HepG2 (cell line): ENCODE measurements around the gene ERBB4. TPM values are rescaled to one million over a fixed set of nuclear protein-coding genes. Genes with fewer than 3 reads are reported as not detected.

Source experiments
- ATAC-seq: fragments of 200-7000 bp; cut with Tn5 transposase; 3 replicates; pipeline ENCODE4 v1.9.1; 2020; ENCODE audit warnings: mild to moderate bottlenecking, moderate library complexity
- BruUV-seq: library from RNA; stranded (reverse); fragments of 400-500 nt; replicated peaks from 2 replicates; lab custom pipeline; 2021; lab: Mats Ljungman, UMichigan
- CTCF ChIA-PET: fragments of 300-600 bp; formaldehyde crosslinking; extraction: SDS; loops from one replicate; lab custom pipeline; 2021; ENCODE audit warnings: low total read pairs, inconsistent platforms, low intra/inter-chr PET ratio; lab: Yijun Ruan, JAX
- POLR2A ChIA-PET: fragments of 350-600 bp; sonication (Branson Sonifier 250); formaldehyde crosslinking; loops from one replicate; lab custom pipeline; 2020; ENCODE audit warnings: antibody characterized with exemption, inconsistent platforms; lab: Yijun Ruan, JAX
- DNase-seq: peaks from one replicate; pipeline ENCODE4 v3.0.0-alpha.2; 2015; ENCODE audit warnings: low spot score
- FAIRE-seq: peaks from 3 replicates; lab custom pipeline; 2011; peaks lifted over from hg19 to GRCh38; lab: Jason Lieb, UNC
- H2AFZ ChIP-seq: one replicate; pipeline ENCODE4 v1.6.1; 2011; ENCODE audit warnings: low read length, inconsistent platforms
- H3K27ac ChIP-seq: fragments of 300-600 bp; 3 replicates; pipeline ENCODE4 v1.8.0; 2011; ENCODE audit warnings: mixed run types, mild to moderate bottlenecking, mixed read lengths, low read length, inconsistent platforms; ENCODE audit not compliant: insufficient read depth; ENCODE audit errors: extremely low read length
- H3K27me3 ChIP-seq, 2 experiments: fragments of 200-600 bp in 1 of 2; 2 replicates in 1 of 2; 3 replicates in 1 of 2; pipeline versions ENCODE4 v1.6.0 to v1.8.0; 2011; ENCODE audit warnings: low read length in 2 of 2, mild to moderate bottlenecking in 2 of 2, moderate library complexity in 2 of 2, inconsistent platforms in 1 of 2; ENCODE audit not compliant: insufficient read depth in 2 of 2, control insufficient read depth in 1 of 2
- H3K36me3 ChIP-seq, 2 experiments: fragments of 200-600 bp in 1 of 2; replicated peaks in 1 of 2; 2 replicates in 1 of 2; 3 replicates in 1 of 2; pipeline versions ENCODE4 v1.5.1 to v1.8.0; 2011; ENCODE audit warnings: low read length in 2 of 2, inconsistent platforms in 1 of 2; ENCODE audit not compliant: insufficient read depth in 2 of 2, control insufficient read depth in 1 of 2
- H3K4me1 ChIP-seq: 2 replicates; pipeline ENCODE4 v1.5.1; 2012; ENCODE audit warnings: low read length, inconsistent platforms; ENCODE audit not compliant: insufficient read depth
- H3K4me2 ChIP-seq: 2 replicates; pipeline ENCODE4 v1.6.0; 2011; ENCODE audit warnings: low read depth, low read length, inconsistent platforms
- H3K4me3 ChIP-seq, 3 experiments: fragments of 200-600 bp in 1 of 3; sonication (generic), shearing (Covaris generic) in 1 of 3; replicated peaks in 1 of 3; 2 replicates each; pipeline ENCODE4 v1.5.1; 2011 to 2016; ENCODE audit warnings: low read length in 3 of 3, inconsistent platforms in 2 of 3, low read depth in 2 of 3, mild to moderate bottlenecking in 2 of 3, control low read depth in 1 of 3, mixed read lengths in 1 of 3; ENCODE audit not compliant: insufficient read depth in 1 of 3
- H3K79me2 ChIP-seq: one replicate; pipeline ENCODE4 v1.6.1; 2011; ENCODE audit warnings: low read length, inconsistent platforms; ENCODE audit not compliant: insufficient read depth
- H3K9ac ChIP-seq: 2 replicates; pipeline ENCODE4 v1.6.0; 2011; ENCODE audit warnings: mild to moderate bottlenecking, low read depth, low read length, inconsistent platforms; ENCODE audit not compliant: insufficient read depth
- H3K9me3 ChIP-seq: 2 replicates; pipeline ENCODE4 v1.5.1; 2012; ENCODE audit warnings: mild to moderate bottlenecking, low read length
- H4K20me1 ChIP-seq: 2 replicates; pipeline ENCODE4 v1.6.0; 2011; ENCODE audit warnings: inconsistent platforms, mild to moderate bottlenecking, low read length, moderate library complexity; ENCODE audit not compliant: insufficient read depth
- DNMT3B ChIP-seq: conservative IDR thresholded peaks from 2 replicates; pipeline ENCODE4 v1.6.1; 2016; ENCODE audit warnings: missing biosample characterization, control low read depth
- ELF4 ChIP-seq: sonication (generic); formaldehyde crosslinking; IDR thresholded peaks from 2 replicates; pipeline ENCODE4 v1.5.0; 2020; ENCODE audit warnings: missing genetic modification reagents, mild to moderate bottlenecking, moderate library complexity, borderline replicate concordance
- GFI1 ChIP-seq: sonication (generic); formaldehyde crosslinking; IDR thresholded peaks from 2 replicates; pipeline ENCODE4 v1.5.0; 2020; ENCODE audit warnings: missing genetic modification reagents, mild to moderate bottlenecking, borderline replicate concordance
- MYC ChIP-seq: sonication (generic); formaldehyde crosslinking; IDR thresholded peaks from 2 replicates; pipeline ENCODE4 v1.9.0; 2021; ENCODE audit warnings: missing genetic modification reagents, borderline replicate concordance
- PHB2 ChIP-seq: fragments of 450-650 bp; IDR thresholded peaks from 2 replicates; pipeline ENCODE4 v1.6.1; 2018; ENCODE audit not compliant: partially characterized antibody
- ZNF136 ChIP-seq: sonication (generic); formaldehyde crosslinking; IDR thresholded peaks from 2 replicates; pipeline ENCODE4 v1.8.1; 2022; ENCODE audit warnings: low read depth, mild to moderate bottlenecking, moderate library complexity, missing genetic modification reagents
- ZNF441 ChIP-seq: sonication (generic); formaldehyde crosslinking; IDR thresholded peaks from 2 replicates; pipeline ENCODE4 v1.7.0; 2021; ENCODE audit warnings: missing genetic modification reagents, borderline replicate concordance
- WGBS: methylation state at CpG from one replicate; pipeline ENCODE4 v1.1.6; 2017; ENCODE audit warnings: low lambda C conversion rate; 5-methylcytosine and 5-hydroxymethylcytosine counted together
- in situ Hi-C: cut with HindIII; loops from 2 replicates; pipeline ENCODE4 v1.10.0; 2017; ENCODE audit warnings: low pct_unique_long_range_greater_than_20kb; ENCODE audit not compliant: extremely low pct_ligation_motif_present
- intact Hi-C: fragments of 100-400 bp; cut with micrococcal nuclease; formaldehyde crosslinking; loops from one replicate; pipeline ENCODE4 v1.10.0; 2022; ENCODE audit not compliant: unreplicated experiment
- polyA plus RNA-seq, 8 experiments: library from polyadenylated mRNA; depleted of rRNA in 3 of 8; stranded (reverse) in 7 of 8; unstranded in 1 of 8; fragments of >200 nt; fragmentation: Illumina TruSeq in 4 of 8; extraction: Trizol in 4 of 8; gene quantifications; 2 replicates each; pipeline versions ENCODE4 v1.2.1 to v1.2.3, GENCODE V29; 2011 to 2016; ENCODE audit warnings: low read depth in 4 of 8, missing spikeins in 1 of 8, mixed read lengths in 1 of 8; ENCODE audit not compliant: insufficient read depth in 1 of 8
- total RNA-seq, 5 experiments: library from RNA; depleted of rRNA; stranded (reverse); fragments of >200 nt; fragmentation: Illumina TruSeq; extraction: Trizol; gene quantifications; 2 replicates each; pipeline ENCODE4 v1.2.3, GENCODE V29; 2016; ENCODE audit warnings: low read depth in 1 of 5
- TF ChIP-seq, protein P1 (sequence below): sonication (generic); formaldehyde crosslinking; IDR thresholded peaks from 2 replicates; pipeline ENCODE4 v1.4.0; 2020; ENCODE audit warnings: missing genetic modification reagents, borderline replicate concordance
- TF ChIP-seq, protein P2 (sequence below): sonication (generic); formaldehyde crosslinking; IDR thresholded peaks from 2 replicates; pipeline ENCODE4 v1.5.0; 2020; ENCODE audit warnings: missing genetic modification reagents
- TF ChIP-seq, protein P3 (sequence below): IDR thresholded peaks from 2 replicates; pipeline ENCODE4 v1.6.1; 2016; ENCODE audit warnings: missing biosample characterization, missing genetic modification reagents, low read depth
- TF ChIP-seq, protein P4 (sequence below): sonication (generic); formaldehyde crosslinking; IDR thresholded peaks from 2 replicates; pipeline ENCODE4 v1.5.1; 2020; ENCODE audit warnings: mild to moderate bottlenecking, moderate library complexity, missing genetic modification reagents

Gene ERBB4
- total and polyA plus RNA-seq, 2 of the 13 experiments (the other 11 are each of a cell fraction or from before 2014, with no cell fraction given), result not detected

DNA sequence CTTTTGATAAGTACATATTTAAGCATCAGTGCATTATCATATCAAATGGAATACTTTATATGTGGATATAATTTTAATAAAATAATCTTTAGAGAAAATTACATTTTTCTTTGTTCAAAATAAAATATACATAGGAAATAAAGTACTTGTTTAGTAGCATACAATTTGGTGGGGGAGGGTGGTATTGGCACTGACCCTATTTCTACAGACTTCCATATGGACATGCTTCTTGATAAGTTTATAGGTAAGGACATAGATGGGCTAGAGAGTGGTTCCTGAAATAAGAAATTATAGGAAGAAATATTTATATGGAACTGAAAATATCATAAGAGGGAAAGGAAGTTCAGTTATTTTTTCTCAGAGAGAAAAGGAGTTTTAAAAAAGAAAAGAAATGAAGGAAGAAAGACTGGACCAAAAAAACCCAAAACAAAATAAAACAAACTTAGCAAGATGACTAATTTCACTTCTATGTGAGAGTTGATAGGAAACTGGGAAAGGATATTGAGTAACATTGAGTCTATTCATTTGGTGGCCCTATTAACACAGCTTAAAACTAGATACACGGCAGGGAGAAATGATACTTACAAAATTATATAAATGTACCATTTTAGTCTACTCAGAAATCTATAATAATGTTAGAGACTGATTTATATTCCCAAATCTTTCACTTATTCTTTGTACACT, 505.9 kb downstream of the ERBB4 start:
- H3K9me3 ChIP-seq, result no peaks in the 10 kb centered on the region
- intact Hi-C loops, result no loop called here
- H3K4me1 ChIP-seq, result no peaks in the 10 kb centered on the region
- 0% methylated on average over 1 of the region's 1 CpG for WGBS
- H4K20me1 ChIP-seq, result no peaks in the 10 kb centered on the region
- H3K4me3 ChIP-seq, result no peak overlapping the region
- H3K27me3 ChIP-seq, result no peaks in the 10 kb centered on the region
- no peak overlapping the region for H3K4me2 ChIP-seq
- DNase-seq (no peak), FAIRE-seq (no peak), ATAC-seq (no peak)
- ChIA-PET POLR2A (no interaction called here), CTCF (no interaction called here)
- H3K79me2 ChIP-seq, result no peaks in the 10 kb centered on the region
- no peak overlapping the region for H3K27ac ChIP-seq
- in situ Hi-C loops, result no loop called here
- H3K36me3 ChIP-seq, result no peaks in the 10 kb centered on the region
- H3K9ac ChIP-seq, result no peak overlapping the region
- no peak overlapping the region for H2AFZ ChIP-seq
- TF ChIP-seq ELF4 (no peak), MYC (CRISPR knock-in tag) (no peak), DNMT3B (no peak), ZNF136 (CRISPR knock-in tag) (no peak)
- BruUV-seq, result no TSS peak

DNA sequence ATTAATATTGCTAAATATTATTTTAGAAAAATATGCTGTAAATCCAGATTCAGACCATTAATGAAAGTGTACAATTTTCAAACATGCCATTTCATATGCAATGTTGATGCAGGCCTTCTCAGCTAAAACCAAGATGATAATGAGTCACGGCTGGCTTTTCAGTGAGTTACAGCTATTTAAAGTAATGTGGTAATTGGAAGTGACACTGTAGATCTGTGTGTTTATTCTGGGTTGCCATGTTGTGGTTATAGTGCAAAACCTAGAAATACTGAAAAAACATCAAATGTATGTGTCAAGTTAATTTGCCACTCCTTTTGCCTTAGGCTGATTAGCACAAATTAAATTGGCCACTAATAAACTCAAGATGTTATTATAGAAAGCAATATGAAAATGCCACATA, 506.6 kb downstream of the ERBB4 start:
- POLR2A ChIA-PET, result no interaction called here

More for the DNA sequence above, 506.6 kb downstream of the ERBB4 start:
- H3K79me2 ChIP-seq, result no peaks in the 10 kb centered on the region
- BruUV-seq, result no TSS peak
- TF ChIP-seq ZNF441 (CRISPR knock-in tag) (no peak), PHB2 (no peak), GFI1 (CRISPR knock-in tag) (no peak)
- TF ChIP-seq, protein P1, sequence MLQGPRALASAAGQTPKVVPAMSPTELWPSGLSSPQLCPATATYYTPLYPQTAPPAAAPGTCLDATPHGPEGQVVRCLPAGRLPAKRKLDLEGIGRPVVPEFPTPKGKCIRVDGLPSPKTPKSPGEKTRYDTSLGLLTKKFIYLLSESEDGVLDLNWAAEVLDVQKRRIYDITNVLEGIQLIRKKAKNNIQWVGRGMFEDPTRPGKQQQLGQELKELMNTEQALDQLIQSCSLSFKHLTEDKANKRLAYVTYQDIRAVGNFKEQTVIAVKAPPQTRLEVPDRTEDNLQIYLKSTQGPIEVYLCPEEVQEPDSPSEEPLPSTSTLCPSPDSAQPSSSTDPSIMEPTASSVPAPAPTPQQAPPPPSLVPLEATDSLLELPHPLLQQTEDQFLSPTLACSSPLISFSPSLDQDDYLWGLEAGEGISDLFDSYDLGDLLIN, result no peak
- TF ChIP-seq, protein P2, sequence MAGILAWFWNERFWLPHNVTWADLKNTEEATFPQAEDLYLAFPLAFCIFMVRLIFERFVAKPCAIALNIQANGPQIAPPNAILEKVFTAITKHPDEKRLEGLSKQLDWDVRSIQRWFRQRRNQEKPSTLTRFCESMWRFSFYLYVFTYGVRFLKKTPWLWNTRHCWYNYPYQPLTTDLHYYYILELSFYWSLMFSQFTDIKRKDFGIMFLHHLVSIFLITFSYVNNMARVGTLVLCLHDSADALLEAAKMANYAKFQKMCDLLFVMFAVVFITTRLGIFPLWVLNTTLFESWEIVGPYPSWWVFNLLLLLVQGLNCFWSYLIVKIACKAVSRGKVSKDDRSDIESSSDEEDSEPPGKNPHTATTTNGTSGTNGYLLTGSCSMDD (CRISPR knock-in tag), result no peak
- TF ChIP-seq, protein P3, sequence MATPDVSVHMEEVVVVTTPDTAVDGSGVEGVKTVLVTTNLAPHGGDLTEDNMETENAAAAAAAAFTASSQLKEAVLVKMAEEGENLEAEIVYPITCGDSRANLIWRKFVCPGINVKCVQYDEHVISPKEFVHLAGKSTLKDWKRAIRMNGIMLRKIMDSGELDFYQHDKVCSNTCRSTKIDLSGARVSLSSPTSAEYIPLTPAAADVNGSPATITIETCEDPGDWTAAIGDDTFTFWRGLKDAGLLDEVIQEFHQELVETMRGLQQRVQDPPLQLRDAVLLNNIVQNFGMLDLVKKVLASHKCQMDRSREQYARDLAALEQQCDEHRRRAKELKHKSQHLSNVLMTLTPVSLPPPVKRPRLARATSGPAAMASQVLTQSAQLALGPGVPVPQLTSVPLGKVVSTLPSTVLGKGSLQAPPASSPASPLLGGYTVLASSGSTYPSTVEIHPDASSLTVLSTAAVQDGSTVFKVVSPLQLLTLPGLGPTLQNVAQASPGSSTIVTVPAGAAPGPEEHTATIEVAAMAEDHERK, result no peak
- TF ChIP-seq, protein P4, sequence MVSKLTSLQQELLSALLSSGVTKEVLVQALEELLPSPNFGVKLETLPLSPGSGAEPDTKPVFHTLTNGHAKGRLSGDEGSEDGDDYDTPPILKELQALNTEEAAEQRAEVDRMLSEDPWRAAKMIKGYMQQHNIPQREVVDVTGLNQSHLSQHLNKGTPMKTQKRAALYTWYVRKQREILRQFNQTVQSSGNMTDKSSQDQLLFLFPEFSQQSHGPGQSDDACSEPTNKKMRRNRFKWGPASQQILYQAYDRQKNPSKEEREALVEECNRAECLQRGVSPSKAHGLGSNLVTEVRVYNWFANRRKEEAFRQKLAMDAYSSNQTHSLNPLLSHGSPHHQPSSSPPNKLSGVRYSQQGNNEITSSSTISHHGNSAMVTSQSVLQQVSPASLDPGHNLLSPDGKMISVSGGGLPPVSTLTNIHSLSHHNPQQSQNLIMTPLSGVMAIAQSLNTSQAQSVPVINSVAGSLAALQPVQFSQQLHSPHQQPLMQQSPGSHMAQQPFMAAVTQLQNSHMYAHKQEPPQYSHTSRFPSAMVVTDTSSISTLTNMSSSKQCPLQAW (CRISPR knock-in tag), result no peak
- TF ChIP-seq, all 625 proteins: peak for 0
- in situ Hi-C loops (no loop called here), intact Hi-C loops (no loop called here)
- no peaks in the 10 kb centered on the region for H3K36me3 ChIP-seq
- no peak for FAIRE-seq
- DNase-seq, result no peak
- H3K4me1 ChIP-seq, result no peaks in the 10 kb centered on the region
- H3K9me3 ChIP-seq, result no peaks in the 10 kb centered on the region
- no peaks in the 10 kb centered on the region for H4K20me1 ChIP-seq
- no peak overlapping the region for H3K9ac ChIP-seq
- no peak overlapping the region for H2AFZ ChIP-seq
- ATAC-seq, result no peak
- CTCF ChIA-PET, result no interaction called here
- H3K27ac ChIP-seq, result no peak overlapping the region
- WGBS, result 29% methylated on average over 1 of the region's 1 CpG
- no peak overlapping the region for H3K4me3 ChIP-seq
- no peaks in the 10 kb centered on the region for H3K27me3 ChIP-seq
- H3K4me2 ChIP-seq, result no peak overlapping the region
